Measurements from ENCODE around the gene MKLN1. TPM values are rescaled to one million over a fixed set of nuclear protein-coding genes. Genes with fewer than 3 reads are reported as not detected.

Gene MKLN1
- total and polyA plus RNA-seq, 2 donors from 2014 or later, result 24.4 to 77.0 TPM

DNA sequence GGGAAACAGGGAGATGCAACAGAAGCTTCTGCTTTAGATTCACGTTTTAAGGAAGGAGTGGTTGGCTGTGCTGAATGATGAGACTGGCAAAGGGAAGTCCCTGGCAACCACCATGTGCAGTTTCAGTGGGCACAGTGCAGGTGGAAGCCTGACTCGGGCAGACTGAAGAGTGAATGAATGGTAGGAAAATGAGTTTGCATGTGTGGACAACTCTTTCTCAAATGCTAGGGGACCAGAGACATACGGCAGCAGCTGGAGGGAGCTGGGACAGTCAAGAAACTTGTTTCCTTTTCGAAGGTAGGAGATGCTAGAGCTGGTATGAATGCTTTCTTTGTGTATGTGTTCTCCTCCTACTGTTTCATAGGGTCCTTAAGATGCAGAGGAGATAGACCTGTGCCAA lies 199.8 kb downstream of the MKLN1 start:
- H3K4me1 ChIP-seq (ENCODE audit: control insufficient read depth in 2 of 3, insufficient read depth in 2 of 3, low read depth in 1 of 3, low read length in 3 of 3), result peaks cover 0 to 4% (median 0%) of the 10 kb centered on the region in 3 donors
- H3K36me3 ChIP-seq (ENCODE audit: control insufficient read depth in 2 of 3, insufficient read depth in 3 of 3, low read length in 3 of 3), result no peaks in the 10 kb centered on the region
- FAIRE-seq (no peak), DNase-seq (peak in 2 of 5 donors; percentile 5 to 15)
- no peaks in the 10 kb centered on the region for H3K27me3 ChIP-seq (ENCODE audit: control insufficient read depth, insufficient read depth, low read length)
- no peak overlapping the region for H3K4me3 ChIP-seq (ENCODE audit: low read length in 3 of 3)
- TF ChIP-seq, protein P1, sequence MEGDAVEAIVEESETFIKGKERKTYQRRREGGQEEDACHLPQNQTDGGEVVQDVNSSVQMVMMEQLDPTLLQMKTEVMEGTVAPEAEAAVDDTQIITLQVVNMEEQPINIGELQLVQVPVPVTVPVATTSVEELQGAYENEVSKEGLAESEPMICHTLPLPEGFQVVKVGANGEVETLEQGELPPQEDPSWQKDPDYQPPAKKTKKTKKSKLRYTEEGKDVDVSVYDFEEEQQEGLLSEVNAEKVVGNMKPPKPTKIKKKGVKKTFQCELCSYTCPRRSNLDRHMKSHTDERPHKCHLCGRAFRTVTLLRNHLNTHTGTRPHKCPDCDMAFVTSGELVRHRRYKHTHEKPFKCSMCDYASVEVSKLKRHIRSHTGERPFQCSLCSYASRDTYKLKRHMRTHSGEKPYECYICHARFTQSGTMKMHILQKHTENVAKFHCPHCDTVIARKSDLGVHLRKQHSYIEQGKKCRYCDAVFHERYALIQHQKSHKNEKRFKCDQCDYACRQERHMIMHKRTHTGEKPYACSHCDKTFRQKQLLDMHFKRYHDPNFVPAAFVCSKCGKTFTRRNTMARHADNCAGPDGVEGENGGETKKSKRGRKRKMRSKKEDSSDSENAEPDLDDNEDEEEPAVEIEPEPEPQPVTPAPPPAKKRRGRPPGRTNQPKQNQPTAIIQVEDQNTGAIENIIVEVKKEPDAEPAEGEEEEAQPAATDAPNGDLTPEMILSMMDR (IDR thresholded peaks at IDR 0.05; ENCODE audit: borderline replicate concordance, extremely low read depth, insufficient read depth), result no peak
- no peak overlapping the region for H3K27ac ChIP-seq (ENCODE audit: low read depth in 2 of 2, low read length in 2 of 2)
- no peaks in the 10 kb centered on the region for H3K9me3 ChIP-seq (ENCODE audit: control insufficient read depth in 2 of 3, insufficient read depth in 1 of 3, low read length in 3 of 3)
- no peak overlapping the region for H3K9ac ChIP-seq (ENCODE audit: low read length in 3 of 3)
- intact Hi-C loops (cut with DNase I), result no loop called here

DNA sequence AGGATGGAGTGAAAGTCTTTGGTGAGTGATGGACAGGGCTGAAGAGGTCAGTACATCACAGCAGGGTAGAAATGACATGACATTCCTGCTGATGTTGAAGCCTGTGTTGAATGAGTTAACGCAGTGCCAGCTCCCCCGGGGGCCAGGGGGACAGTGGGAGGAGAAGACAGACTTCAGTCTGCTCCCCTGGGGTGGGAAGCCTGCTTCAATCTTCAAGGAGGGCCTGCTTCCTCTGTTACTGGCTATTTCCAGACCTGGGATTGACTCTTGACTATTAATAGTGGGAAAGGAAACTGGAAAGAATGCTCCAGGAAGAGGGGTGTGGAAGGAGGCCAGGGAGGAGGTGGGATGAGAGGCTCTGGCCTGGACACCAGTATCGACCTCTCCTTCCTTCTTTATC lies 201.5 kb downstream of the MKLN1 start:
- Histone ChIP-seq H3K9me3 (ENCODE audit: control insufficient read depth in 2 of 3, insufficient read depth in 1 of 3, low read length in 3 of 3) (no peaks in the 10 kb centered on the region), H3K4me3 (ENCODE audit: low read length in 3 of 3) (no peak overlapping the region), H3K9ac (ENCODE audit: low read length in 3 of 3) (peak overlapping the region in 1 of 3 donors; percentile 31), H3K4me1 (ENCODE audit: control insufficient read depth in 2 of 3, insufficient read depth in 2 of 3, low read depth in 1 of 3, low read length in 3 of 3) (peaks cover 0 to 4% (median 0%) of the 10 kb centered on the region in 3 donors), H3K36me3 (ENCODE audit: control insufficient read depth in 2 of 3, insufficient read depth in 3 of 3, low read length in 3 of 3) (no peaks in the 10 kb centered on the region), H3K27me3 (ENCODE audit: control insufficient read depth, insufficient read depth, low read length) (no peaks in the 10 kb centered on the region), H3K27ac (ENCODE audit: low read depth in 2 of 2, low read length in 2 of 2) (peak overlapping the region; percentile 41 to 75)
- TF ChIP-seq, protein P1 (IDR thresholded peaks at IDR 0.05; ENCODE audit: borderline replicate concordance, extremely low read depth, insufficient read depth), result no peak
- DNase-seq (peak in 1 of 5 donors; percentile 38), FAIRE-seq (no peak)
- intact Hi-C loops (cut with DNase I), result no loop called here

DNA sequence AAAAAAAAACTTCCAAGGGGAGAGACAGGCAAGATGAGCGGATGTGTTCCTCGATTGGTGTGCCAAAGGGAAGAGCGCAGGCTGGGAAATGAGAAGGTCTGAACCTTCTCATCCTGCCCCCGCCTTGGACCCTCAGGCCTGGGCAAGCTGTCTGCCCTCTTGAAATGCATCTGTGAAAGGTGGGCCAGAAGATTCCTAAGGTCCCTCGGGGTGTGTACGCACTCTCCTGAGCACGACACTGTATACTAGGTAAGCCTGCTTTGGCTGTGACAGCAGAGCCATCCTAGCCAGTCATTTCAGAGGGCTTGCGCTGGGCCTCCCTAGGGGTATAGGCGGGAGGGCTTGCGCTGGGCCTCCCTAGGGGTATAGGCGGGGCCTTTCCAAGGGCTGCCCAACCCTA lies 201.9 kb downstream of the MKLN1 start:
- Histone ChIP-seq H3K4me3 (ENCODE audit: low read length in 3 of 3) (no peak overlapping the region), H3K9me3 (ENCODE audit: control insufficient read depth in 2 of 3, insufficient read depth in 1 of 3, low read length in 3 of 3) (no peaks in the 10 kb centered on the region), H3K36me3 (ENCODE audit: control insufficient read depth in 2 of 3, insufficient read depth in 3 of 3, low read length in 3 of 3) (no peaks in the 10 kb centered on the region), H3K9ac (ENCODE audit: low read length in 3 of 3) (no peak overlapping the region), H3K27ac (ENCODE audit: low read depth in 2 of 2, low read length in 2 of 2) (peak overlapping the region; percentile 41 to 75), H3K4me1 (ENCODE audit: control insufficient read depth in 2 of 3, insufficient read depth in 2 of 3, low read depth in 1 of 3, low read length in 3 of 3) (peaks cover 0 to 4% (median 0%) of the 10 kb centered on the region in 3 donors), H3K27me3 (ENCODE audit: control insufficient read depth, insufficient read depth, low read length) (no peaks in the 10 kb centered on the region)
- FAIRE-seq (no peak), DNase-seq (peak in 1 of 5 donors; percentile 32)
- intact Hi-C loops (cut with DNase I), result no loop called here
- TF ChIP-seq, protein P1 (IDR thresholded peaks at IDR 0.05; ENCODE audit: borderline replicate concordance, extremely low read depth, insufficient read depth), result no peak

DNA sequence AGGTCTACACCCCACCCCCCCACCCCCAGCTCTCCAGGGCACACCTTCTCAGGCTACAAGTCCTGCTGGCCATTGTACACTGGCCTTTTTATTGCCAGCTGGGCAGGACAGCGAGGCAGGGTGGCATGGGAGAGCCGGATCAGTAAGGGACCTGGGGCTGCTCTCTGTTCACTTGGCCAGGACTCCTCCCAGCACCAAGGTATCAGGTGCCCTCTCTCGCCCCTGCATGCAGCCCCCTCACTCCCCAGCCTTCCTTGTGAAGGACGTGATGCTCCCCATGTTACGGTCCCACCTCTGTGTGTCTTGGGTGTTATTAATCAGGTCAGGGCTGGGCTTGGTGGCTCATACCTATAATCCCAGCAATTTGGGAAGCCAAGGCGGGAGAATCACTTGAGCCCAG lies 202.5 kb downstream of the MKLN1 start:
- no peaks in the 10 kb centered on the region for H3K36me3 ChIP-seq (ENCODE audit: control insufficient read depth in 2 of 3, insufficient read depth in 3 of 3, low read length in 3 of 3)
- peaks cover 0 to 4% (median 0%) of the 10 kb centered on the region in 3 donors for H3K4me1 ChIP-seq (ENCODE audit: control insufficient read depth in 2 of 3, insufficient read depth in 2 of 3, low read depth in 1 of 3, low read length in 3 of 3)
- H3K9ac ChIP-seq (ENCODE audit: low read length in 3 of 3), result no peak overlapping the region
- H3K9me3 ChIP-seq (ENCODE audit: control insufficient read depth in 2 of 3, insufficient read depth in 1 of 3, low read length in 3 of 3), result no peaks in the 10 kb centered on the region
- intact Hi-C loops (cut with DNase I), result no loop called here
- H3K4me3 ChIP-seq (ENCODE audit: low read length in 3 of 3), result no peak overlapping the region
- H3K27me3 ChIP-seq (ENCODE audit: control insufficient read depth, insufficient read depth, low read length), result no peaks in the 10 kb centered on the region
- TF ChIP-seq, protein P1 (IDR thresholded peaks at IDR 0.05; ENCODE audit: borderline replicate concordance, extremely low read depth, insufficient read depth), result no peak
- peak overlapping the region in 1 of 2 donors; percentile 23 for H3K27ac ChIP-seq (ENCODE audit: low read depth in 2 of 2, low read length in 2 of 2)
- DNase-seq, result peak in 1 of 5 donors; percentile 23
- no peak for FAIRE-seq
